Measurements from ENCODE around the gene SUSD2.
"Not testable (repeated sequence)": the region's sequence is repeated elsewhere in the genome, so short reads cannot be mapped to it uniquely, and the experiment has no call there.

SUSD2 gene, protein sequence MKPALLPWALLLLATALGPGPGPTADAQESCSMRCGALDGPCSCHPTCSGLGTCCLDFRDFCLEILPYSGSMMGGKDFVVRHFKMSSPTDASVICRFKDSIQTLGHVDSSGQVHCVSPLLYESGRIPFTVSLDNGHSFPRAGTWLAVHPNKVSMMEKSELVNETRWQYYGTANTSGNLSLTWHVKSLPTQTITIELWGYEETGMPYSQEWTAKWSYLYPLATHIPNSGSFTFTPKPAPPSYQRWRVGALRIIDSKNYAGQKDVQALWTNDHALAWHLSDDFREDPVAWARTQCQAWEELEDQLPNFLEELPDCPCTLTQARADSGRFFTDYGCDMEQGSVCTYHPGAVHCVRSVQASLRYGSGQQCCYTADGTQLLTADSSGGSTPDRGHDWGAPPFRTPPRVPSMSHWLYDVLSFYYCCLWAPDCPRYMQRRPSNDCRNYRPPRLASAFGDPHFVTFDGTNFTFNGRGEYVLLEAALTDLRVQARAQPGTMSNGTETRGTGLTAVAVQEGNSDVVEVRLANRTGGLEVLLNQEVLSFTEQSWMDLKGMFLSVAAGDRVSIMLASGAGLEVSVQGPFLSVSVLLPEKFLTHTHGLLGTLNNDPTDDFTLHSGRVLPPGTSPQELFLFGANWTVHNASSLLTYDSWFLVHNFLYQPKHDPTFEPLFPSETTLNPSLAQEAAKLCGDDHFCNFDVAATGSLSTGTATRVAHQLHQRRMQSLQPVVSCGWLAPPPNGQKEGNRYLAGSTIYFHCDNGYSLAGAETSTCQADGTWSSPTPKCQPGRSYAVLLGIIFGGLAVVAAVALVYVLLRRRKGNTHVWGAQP

GRCh38 chr22:24181088-24181995, at the start of gene SUSD2:
TSS of gene SUSD2 (plus strand) at chr22:24181487. CDS start at chr22:24181520, 33 bp downstream.
- DNase-seq: no peak

DNA sequence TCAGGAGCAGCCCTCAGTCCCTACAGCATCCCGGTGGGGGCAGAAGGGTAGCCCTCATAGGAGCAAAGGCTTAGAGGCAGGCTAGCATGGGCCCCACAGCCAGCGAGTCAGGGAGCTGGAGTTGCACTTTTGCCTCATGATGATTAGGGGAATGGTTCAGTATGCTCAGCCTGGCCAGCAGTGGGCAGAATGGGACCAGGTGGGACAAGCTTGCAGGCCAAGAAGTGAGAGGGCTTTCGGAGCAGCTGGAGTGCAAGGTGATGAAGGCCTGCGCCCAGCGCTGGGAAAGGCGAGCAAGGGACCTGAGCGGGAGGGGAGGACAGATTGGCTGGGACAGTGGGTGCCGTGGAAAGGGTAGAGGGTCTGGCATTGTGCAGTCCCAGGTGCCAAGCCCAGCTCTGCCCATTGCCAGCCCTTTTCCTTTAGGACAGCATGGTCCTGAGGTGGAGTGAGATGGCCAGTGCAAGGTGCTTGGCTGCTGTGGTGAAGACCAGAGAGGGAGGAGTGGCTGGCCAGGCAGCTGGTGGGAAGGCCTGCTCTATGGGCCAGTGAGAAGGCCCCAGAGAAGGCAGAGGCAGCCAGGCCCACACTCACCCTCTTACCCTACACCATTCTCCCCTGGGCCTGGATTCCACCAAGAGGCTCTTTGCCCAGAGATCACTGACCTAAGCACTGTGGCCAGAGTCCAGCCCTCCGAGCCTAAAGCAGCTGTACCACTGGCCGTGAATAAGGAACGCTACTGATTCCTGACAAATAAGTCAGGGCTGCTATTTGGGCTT, 47.9 kb upstream of the SUSD2 start:
- DNase-seq: no peak

DNA sequence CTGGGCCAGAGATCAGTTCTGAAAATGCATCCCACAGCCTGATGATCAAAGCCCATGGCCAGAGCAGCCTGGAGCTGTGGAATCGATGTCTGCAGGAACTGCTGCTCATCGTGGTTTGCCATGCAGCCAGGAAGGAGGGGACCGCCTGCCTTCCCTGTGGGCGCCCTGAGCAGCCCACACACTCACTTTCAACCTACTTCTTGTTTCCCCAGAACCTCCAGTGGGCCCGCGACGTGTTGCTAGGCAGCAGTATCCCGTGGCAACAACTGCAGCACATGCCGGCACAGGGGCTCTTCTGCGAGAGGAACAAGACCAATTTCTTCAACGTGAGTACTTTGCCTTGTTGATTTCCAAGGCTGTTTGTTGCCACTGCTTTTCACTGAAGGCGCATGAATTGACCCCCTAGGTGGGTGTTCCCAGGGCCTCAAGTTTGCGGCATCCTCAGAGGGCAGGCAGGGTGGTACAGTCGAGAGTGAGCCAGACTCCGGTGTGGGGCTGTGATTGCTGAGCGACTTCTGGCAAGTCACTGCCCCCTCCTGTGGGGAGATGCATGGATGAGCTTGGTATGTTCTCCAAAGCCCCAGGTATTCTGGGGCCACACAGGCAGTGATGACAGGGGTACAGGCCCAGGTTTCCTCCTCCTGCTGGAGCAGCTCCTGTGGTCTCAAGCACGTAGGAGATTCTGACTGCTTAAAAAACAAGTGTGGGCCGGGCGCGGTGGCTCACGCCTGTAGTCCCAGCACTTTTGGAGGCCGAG, 47.0 kb upstream of the SUSD2 start:
- DNase-seq: no peak

DNA sequence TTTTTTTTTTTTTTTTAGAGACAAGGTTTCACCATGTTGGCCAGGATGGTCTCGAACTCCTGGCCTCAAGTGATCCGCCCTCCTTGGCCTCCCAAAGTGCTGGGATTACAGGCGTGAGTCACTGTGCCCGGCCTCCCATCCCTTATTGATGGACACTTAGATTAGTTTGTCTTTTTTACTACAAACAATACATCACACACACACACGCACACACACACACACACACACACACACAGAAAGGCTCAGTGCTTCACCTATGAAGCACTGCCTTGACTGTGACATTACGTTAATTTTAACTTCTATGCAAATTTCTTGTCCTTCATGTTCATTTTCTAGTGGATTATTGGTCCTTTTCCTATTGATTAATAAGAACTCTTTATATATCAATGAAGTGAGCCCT, 44.8 kb upstream of the SUSD2 start:
- not testable (repeated sequence) for DNase-seq

DNA sequence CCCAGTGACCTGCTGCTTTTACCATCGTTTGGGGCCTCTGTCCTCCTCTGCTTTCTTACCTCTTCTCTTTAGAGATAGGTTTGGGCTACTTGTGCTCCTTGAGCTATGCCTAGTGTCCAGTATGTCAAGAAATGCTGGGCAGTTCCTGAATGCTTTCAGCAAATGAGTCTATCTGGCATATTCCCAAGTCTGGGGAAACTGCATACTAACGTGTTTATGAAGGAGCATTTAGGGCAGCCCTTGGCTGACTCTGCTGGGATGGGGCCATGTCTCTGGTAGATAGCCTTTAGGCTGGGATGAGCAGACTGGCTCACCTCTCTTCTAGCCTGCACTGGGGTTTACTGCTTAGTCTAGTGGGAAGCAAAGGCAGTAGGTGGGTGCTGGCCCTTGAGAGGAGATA, 43.7 kb upstream of the SUSD2 start:
- no peak for DNase-seq

DNA sequence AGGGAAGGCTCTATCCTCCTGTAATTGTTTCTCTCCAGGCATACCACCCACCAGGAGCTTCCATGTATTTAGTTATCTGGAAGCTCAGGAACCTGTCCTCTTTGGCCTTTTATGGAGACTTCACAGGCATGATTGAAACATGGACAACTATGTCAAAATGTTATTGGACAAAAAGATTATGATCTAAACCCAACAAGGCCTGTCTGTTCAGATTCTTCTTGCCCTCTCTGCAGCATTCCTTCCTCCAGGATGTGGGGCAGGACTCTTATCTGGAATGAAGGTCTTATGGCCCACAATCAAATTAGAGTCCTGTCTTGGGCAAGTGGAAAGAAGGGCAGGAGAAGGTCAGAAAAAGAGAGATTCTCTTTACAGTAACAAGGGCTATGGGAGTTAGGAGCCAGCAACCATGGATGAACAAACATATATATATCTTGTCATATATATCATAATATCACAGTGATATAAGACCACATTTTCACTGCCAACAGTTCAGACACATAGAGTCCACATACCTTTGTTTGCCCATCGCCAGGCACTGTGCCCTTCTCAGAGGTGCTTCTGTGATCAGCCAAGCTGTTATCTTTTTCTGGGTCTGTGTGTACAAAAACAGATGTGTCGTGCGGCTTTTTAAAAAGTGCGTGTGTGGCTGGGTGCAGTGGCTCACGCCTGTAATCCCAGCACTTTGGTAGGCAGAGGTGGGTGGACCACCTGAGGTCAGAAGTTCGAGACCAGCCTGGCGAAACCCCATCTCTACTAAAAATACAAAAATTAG, 42.5 kb upstream of the SUSD2 start:
- DNase-seq: no peak

- DNase-seq: no peak
These were observed 40.9 kb upstream of the SUSD2 start for GRCh38 chr22:24140357-24140756.

GRCh38 chr22:24141586-24141985, 39.7 kb upstream of the SUSD2 start:
- no peak for DNase-seq

- DNase-seq: no peak
These were observed 39.0 kb upstream of the SUSD2 start for GRCh38 chr22:24142241-24142640.

- DNase-seq: no peak
These were observed 38.5 kb upstream of the SUSD2 start for GRCh38 chr22:24142831-24143230.

DNA sequence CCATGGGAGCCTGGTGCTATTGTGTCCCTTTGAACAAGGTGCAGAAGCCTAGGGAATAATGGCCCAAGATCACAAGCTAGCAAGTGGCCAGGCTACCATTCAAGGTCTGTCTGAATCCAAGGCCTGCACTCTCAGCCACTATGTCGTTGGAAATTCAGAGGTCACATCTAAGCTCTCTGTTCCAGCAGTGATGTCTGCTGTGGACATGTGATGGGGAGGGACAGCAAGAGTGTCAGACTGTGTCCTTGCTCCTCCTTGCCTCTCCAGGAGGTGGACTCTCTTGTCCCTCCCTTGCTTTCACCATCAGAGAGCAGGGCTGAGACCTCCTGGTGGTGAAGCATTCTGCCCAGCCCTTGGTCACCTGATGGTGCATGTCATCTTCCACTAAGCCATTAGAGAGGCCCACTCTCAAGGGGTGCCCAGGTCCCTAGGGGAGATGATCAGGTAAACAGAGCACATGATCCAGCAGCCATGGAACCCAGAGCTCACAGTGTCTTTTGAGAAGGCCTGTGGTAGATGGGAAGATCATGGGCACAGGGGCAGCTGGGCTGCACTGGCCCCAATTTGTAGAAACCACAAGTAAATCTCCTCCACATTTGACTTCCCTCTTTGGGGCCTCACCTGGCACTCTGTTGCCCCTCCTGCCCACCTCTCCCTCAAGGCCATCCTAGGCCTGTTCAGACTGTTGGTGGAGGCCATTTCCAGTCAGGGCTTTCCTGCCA, 37.1 kb upstream of the SUSD2 start:
- DNase-seq: no peak

GRCh38 chr22:24144778-24145085, 36.6 kb upstream of the SUSD2 start:
- DNase-seq: no peak

DNA sequence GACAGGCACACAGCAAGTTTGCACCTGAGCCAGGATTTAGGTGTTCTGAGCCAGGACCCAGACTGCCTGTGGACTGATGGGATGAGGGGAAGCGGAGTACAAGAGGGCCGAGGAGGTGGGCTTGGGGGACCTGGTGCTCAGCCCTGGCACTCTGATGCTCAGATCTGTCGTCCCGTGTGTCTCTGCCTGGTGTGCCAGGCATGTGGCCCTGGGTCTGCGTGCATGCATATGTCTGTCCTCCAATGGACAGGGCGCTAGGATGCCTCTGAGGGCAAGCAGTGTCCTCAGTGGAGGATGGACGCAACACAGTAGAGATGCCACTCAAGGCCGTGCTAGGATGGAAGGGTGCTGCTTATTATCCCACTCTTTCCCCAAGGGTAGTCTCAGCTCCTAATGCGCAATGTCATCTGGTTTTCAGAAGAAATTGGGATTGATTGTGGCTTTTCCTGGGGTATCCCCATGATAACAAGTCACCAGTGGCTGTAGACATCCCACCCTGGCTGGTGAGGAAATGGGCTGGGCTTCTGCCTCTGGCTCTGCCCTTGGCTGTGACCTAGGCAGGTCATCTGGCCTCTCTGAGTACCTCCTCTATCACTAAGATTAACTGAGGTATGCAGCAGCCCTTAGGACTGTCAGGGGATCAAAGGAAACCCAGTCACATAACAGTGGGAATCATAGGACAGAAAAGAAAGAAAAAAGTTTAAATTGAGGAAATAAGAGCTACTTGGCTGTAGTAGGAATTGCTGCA, 35.7 kb upstream of the SUSD2 start:
- DNase-seq: no peak

DNA sequence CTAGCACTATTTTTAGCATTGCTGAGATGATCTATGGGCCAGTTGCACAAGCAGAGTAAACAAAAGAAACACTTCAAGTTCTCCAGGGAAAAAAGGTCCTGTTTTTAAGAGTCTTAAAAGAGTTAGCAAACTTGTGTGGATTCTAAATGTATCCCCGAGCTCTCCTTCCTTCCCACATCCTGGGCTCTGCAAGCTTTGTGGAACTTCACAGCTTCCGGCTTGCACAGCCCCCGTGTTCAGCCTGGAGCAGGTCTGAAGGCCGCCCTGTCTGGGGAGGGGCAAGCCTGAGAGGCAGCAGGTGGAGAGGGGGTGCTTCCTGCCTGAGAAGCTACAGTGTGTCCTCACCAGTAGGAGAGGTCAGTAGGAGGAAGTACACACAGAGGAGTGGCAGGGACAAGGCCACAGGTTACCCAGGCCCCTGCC, 35.1 kb upstream of the SUSD2 start:
- peak; percentile 61 for DNase-seq

GRCh38 chr22:24146791-24147353, 34.4 kb upstream of the SUSD2 start:
- DNase-seq: peak; percentile 49

GRCh38 chr22:24147666-24148065, 33.6 kb upstream of the SUSD2 start:
- DNase-seq: no peak

DNA sequence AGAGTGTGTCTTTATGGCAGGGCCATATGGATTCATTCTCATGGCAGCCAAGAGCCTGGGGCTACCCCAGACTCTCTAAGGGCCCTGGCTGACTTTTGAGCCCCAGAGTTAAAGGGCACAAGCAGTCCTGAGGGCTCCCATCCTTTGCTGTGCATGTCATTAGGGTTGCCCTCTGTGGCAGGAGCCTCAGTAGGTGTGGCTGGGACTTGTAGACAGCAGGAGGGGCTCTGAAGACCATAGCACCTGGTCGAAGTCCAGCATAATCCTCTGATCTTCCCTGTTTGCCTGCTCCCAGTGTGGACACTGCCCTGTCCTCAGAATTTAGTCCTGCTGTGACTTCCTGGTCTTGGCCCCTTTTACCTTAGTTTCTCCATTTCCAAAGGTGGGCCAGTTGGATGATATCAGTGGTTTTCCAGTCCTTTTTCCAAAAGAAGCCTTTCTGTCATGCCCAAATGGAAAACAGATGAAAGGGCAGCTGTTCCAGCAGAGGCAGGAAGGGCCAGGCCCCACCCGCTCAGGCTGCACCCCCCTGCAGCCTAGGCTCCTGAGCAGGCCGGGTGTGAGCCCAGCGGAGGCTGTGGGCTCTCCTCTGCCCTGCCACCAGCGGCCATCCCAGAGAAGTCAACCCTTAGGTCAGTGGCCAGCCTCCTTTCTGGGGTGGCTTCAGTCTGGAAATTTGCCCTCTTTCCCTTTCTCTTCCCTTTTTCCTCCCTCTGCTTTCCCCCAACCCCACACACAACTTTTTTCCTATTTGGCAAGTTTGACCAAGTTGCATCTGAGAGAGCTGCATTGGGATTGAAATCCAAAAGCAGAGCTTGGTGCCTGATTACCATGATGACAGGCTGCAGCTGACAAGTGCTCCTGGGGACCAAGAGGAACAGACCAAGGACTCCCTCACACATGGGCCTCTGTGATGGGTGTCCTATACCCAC, 32.8 kb upstream of the SUSD2 start:
- no peak for DNase-seq

DNA sequence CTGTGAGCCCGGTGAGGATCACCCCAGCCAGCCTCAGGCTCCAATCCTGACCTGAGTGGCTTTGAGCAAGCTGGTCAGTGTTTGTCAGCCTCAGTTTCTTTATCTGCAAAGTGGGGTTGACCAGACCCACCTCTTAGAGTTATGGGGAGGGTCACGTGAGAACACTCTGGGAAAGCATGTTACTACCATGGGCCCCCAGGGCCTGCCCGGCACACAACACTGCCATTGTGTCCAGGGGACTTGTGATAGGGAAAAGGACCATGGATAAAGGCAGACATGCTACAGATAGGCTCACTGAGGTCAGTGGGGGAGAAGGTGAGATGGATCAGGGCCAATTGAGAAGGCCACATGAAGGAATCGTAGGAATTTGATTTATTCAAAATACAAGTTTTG, 32.1 kb upstream of the SUSD2 start:
- DNase-seq: no peak
